ENCODE results near the gene EFL1.
"Not testable (repeated sequence)": the region's sequence is repeated elsewhere in the genome, so short reads cannot be mapped to it uniquely, and the experiment has no call there.

The EFL1 gene

GRCh38 chr15:82195818-82196217, 66.7 kb downstream of the EFL1 start:
- DNase-seq, result not testable (repeated sequence)

- DNase-seq, result not testable (repeated sequence)
Measured at GRCh38 chr15:82194488-82194887, 68.0 kb downstream of the EFL1 start.

GRCh38 chr15:82193435-82193834, 69.1 kb downstream of the EFL1 start:
- not testable (repeated sequence) for DNase-seq

GRCh38 chr15:82192394-82192793, 70.1 kb downstream of the EFL1 start:
- not testable (repeated sequence) for DNase-seq

GRCh38 chr15:82186719-82187406, 75.7 kb downstream of the EFL1 start:
- DNase-seq, result no peak

GRCh38 chr15:82186161-82186560, 76.4 kb downstream of the EFL1 start:
- no peak for DNase-seq

- DNase-seq, result peak; percentile 37
Measured at GRCh38 chr15:82184776-82185175, 77.8 kb downstream of the EFL1 start.

GRCh38 chr15:82184355-82184754, 78.2 kb downstream of the EFL1 start:
- no peak for DNase-seq

GRCh38 chr15:82183121-82184031, 79.2 kb downstream of the EFL1 start:
- DNase-seq, result peak; percentile 82

- DNase-seq, result peak; percentile 62
Measured at GRCh38 chr15:82181371-82181770, 81.2 kb downstream of the EFL1 start.

- DNase-seq, result peak; percentile 96
Measured at GRCh38 chr15:82178061-82178460, 84.5 kb downstream of the EFL1 start.

- peak; percentile 94 for DNase-seq
Measured at GRCh38 chr15:82177291-82178010, 85.1 kb downstream of the EFL1 start.

- peak; percentile 28 for DNase-seq
Measured at GRCh38 chr15:82176542-82176941, 86.0 kb downstream of the EFL1 start.

GRCh38 chr15:82174471-82175235, 87.9 kb downstream of the EFL1 start:
- peak; percentile 67 for DNase-seq

GRCh38 chr15:82173108-82173507, 89.4 kb downstream of the EFL1 start:
- no peak for DNase-seq

GRCh38 chr15:82172506-82172905, 90.0 kb downstream of the EFL1 start:
- DNase-seq, result no peak

GRCh38 chr15:82168757-82169156, 93.8 kb downstream of the EFL1 start:
- DNase-seq, result no peak

GRCh38 chr15:82168296-82168695, 94.2 kb downstream of the EFL1 start:
- no peak for DNase-seq

- DNase-seq, result peak; percentile 22
Measured at GRCh38 chr15:82165948-82166376, 96.6 kb downstream of the EFL1 start.

GRCh38 chr15:82159922-82160321, 102.6 kb downstream of the EFL1 start:
- peak; percentile 100 for DNase-seq

GRCh38 chr15:82158811-82159210, 103.7 kb downstream of the EFL1 start:
- no peak for DNase-seq

GRCh38 chr15:82150645-82151044, 111.9 kb downstream of the EFL1 start:
- no peak for DNase-seq
